Measurements from ENCODE around the gene MAML1.
"Not testable (repeated sequence)": the region's sequence is repeated elsewhere in the genome, so short reads cannot be mapped to it uniquely, and the experiment has no call there.

The MAML1 gene, protein sequence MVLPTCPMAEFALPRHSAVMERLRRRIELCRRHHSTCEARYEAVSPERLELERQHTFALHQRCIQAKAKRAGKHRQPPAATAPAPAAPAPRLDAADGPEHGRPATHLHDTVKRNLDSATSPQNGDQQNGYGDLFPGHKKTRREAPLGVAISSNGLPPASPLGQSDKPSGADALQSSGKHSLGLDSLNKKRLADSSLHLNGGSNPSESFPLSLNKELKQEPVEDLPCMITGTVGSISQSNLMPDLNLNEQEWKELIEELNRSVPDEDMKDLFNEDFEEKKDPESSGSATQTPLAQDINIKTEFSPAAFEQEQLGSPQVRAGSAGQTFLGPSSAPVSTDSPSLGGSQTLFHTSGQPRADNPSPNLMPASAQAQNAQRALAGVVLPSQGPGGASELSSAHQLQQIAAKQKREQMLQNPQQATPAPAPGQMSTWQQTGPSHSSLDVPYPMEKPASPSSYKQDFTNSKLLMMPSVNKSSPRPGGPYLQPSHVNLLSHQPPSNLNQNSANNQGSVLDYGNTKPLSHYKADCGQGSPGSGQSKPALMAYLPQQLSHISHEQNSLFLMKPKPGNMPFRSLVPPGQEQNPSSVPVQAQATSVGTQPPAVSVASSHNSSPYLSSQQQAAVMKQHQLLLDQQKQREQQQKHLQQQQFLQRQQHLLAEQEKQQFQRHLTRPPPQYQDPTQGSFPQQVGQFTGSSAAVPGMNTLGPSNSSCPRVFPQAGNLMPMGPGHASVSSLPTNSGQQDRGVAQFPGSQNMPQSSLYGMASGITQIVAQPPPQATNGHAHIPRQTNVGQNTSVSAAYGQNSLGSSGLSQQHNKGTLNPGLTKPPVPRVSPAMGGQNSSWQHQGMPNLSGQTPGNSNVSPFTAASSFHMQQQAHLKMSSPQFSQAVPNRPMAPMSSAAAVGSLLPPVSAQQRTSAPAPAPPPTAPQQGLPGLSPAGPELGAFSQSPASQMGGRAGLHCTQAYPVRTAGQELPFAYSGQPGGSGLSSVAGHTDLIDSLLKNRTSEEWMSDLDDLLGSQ

GRCh38 chr5:179732412-179732917 lies at the start of gene MAML1:
TSS of gene MAML1 (plus strand) at chr5:179732822. CDS start at chr5:179733113, 291 bp downstream.
- peak; percentile 100 for DNase-seq

GRCh38 chr5:179689212-179689611 lies 43.4 kb upstream of the MAML1 start:
- DNase-seq, result not testable (repeated sequence)

DNA sequence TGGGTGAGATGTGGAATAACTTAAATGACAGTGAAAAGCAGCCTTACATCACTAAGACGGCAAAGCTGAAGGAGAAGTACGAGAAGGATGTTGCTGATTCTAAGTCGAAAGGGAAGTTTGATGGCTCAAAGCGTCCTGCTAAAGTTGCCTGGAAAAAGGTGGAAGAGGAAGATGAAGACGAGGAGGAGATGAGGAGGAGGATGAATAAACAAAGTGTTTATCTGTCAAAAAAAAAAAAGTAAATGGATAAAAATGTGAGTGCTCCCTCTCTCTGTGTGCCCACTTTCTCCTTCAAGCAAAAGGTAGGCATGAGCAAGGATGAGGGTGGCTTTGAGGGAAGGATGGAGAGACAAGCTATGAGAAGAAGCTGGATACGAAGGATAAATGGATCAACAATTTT lies 38.1 kb upstream of the MAML1 start:
- DNase-seq, result no peak

DNA sequence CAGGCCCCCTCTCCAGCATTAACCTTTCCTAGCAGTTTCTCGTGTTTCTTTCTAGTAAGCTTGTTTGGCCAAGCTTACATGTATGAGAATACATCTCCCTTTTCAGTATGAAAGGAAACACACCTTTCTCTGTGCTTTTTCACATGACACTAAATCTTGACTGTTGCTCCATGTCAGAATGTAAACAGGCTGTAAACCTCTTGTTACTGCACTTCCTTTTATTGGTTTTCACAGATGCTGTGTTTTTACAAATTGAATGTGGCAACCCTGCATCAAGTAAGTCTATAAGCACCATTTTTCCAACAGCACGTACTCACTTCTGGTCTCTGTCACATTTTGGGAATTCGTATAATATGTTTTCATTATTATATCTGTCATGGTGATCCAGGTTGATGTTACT lies 36.0 kb upstream of the MAML1 start:
- no peak for DNase-seq

- DNase-seq, result no peak
These were observed 35.5 kb upstream of the MAML1 start for GRCh38 chr5:179697108-179697507.

GRCh38 chr5:179697543-179697942 lies 35.1 kb upstream of the MAML1 start:
- not testable (repeated sequence) for DNase-seq

- peak; percentile 100 for DNase-seq
These were observed 34.4 kb upstream of the MAML1 start for GRCh38 chr5:179697993-179698934.

- DNase-seq, result no peak
These were observed 33.5 kb upstream of the MAML1 start, which contains the start of gene CANX for GRCh38 chr5:179698935-179699615. TSS of gene CANX (plus strand) at chr5:179698967. CDS start at chr5:179705682, 6,715 bp downstream.

DNA sequence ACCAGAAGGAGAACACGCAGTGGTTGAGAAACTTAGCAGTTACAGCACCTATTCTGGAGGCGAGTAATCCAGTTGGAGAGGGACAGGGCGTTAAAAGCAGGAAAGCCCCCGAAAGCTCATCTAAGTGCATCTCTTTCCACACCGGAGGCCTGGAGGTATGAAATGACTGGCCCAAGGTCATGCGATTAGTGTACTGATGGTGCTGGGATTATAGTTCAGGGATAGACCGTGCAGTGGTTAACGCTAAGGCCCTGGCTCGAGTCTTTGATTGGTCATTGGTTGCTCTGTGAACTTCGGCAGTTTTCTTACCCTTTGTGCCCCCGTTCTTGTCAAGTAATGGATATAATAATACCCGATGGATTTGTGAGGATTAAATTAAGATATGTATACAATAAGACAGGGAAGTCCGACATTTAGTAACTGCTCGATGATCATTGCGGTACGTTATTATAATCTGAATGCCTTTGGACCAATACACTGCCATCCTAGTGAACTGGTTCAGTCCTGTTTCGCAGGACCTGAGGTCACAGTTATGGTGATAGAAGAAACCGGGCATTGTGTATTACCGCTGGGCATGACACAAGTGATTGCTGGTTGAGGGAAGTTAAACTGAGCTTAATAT lies 32.9 kb upstream of the MAML1 start:
- peak; percentile 32 for DNase-seq

- no peak for DNase-seq
These were observed 32.2 kb upstream of the MAML1 start for GRCh38 chr5:179700401-179700918.

GRCh38 chr5:179716286-179716685 lies 16.3 kb upstream of the MAML1 start:
- DNase-seq, result no peak

GRCh38 chr5:179720222-179720621 lies 12.4 kb upstream of the MAML1 start:
- no peak for DNase-seq

DNA sequence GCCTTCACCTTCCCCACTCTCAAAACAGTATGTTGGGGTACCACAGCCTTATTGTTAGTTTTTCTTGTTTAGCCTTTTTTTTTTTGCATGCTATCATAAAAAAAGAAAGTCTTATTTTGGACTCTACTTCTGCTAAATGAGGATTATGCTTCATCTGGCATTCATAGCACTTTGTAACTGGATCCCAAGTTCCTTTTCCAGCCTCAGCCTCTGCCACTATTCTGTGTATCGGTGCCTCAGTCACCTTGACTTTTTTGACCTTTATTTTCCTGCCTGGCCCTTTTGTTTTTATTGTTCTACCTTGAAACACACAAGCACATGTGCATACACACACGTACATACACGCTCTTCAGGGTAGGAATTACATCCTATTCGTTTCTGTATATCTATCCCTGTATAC lies 8.5 kb upstream of the MAML1 start:
- no peak for DNase-seq

DNA sequence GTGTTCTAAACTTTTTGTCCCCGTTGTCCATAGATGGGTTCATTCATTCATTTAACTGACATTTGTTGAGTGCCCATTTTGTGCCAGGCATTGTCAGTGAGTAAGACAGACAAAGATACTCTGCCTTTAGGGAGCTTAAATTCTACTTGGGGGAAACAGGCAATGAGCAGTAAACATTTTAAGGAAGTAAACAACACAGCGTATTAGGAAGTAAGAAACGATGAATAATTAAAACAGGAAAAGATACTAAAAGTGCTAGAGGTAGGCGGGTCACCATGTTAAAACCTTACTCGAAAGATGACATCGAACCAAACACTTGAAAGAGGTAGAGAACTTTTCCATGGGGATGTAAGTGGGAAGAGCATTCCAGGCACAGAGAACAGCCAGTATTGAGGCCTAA lies 5.5 kb upstream of the MAML1 start:
- no peak for DNase-seq

GRCh38 chr5:179729303-179729702 lies 3.3 kb upstream of the MAML1 start:
- no peak for DNase-seq

GRCh38 chr5:179729727-179730126 lies 2.9 kb upstream of the MAML1 start:
- no peak for DNase-seq

GRCh38 chr5:179730356-179730755 lies 2.3 kb upstream of the MAML1 start:
- DNase-seq, result no peak

DNA sequence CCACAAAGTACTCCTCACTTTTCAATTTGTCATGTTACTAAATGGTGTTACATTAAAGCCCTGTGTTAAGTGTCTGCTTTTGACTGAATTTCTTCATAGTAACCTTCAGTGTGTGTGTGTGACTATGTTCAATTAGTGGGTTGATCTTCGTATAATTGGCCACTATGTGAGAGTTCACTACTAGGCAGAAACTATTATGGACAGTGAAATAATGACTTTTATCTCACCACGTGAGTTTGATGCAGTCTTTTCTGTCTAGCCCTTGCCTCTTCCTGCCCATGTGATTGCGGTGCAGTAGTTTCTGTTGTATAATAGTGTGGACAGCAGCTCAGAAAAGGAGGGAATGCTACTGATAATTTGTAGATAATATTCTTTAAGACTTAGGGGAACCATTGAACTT lies 1.8 kb upstream of the MAML1 start:
- no peak for DNase-seq

DNA sequence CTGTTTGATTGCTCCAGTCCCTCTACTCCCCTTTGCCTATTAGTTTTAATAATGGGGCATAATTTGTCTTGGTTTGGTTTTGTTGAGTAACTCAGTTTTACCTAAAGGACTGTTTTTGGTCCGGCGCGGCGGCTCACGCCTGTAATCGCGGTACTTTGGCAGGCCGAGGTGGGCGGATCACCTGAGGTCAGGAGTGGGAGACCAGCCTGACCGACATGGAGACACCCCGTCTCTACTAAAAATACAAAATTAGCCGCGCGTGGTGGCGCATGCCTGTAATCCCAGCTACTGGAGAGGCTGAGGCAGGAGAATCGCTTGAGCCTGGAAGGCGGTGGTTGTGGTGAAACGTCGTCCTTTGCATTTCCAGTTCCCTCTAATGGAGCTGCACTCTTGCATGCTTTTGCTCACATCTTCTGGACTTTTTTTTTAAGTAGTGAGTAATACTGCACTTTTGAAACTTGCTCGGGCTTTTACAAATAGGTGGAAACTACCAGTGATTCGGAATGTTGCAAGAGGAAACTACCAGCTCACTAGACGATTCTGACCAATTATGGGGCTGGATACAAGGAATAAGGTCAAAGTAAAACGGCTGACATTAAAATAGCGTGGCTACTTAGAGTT lies 721 bp upstream of the MAML1 start:
- DNase-seq, result no peak

Measured in CD4-positive, alpha-beta T cell treated with Interleukin-21 for 1 hour (primary cell).